Measurements from ENCODE around the gene DZIP1.
"Not testable (repeated sequence)": the region's sequence is repeated elsewhere in the genome, so short reads cannot be mapped to it uniquely, and the experiment has no call there.

The DZIP1 gene

GRCh38 chr13:95644601-95645052 is at the start of gene DZIP1:
Gene DZIP1, minus strand, starts transcription at chr13:95644706. Its CDS starts 2,677 bp downstream, at chr13:95642029.
- TF ChIP-seq ZFX (IDR thresholded peaks at IDR 0.05) (no peak), CTCF (conservative IDR thresholded peaks at IDR 0.05) (no peak)
- H3K27ac ChIP-seq, result peak within 1 kb of the TSS; percentile 23; the same call in 1 of the 2 replicates

DNA sequence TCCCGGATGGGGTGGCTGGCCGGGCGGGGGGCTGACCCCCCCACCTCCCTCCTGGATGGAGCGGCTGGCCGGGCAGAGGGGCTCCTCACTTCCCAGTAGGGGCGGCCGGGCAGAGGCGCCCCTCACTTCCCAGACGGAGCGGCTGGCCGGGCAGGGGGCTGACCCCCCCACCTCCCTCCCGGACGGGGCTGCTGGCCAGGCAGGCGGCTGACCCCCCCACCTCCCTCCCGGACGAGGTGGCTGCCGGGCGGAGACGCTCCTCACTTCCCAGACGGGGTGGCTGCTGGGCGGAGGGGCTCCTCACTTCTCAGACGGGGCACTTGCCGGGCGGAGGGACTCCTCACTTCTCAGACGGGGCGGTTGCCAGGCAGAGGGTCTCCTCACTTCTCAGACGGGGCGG is 46.5 kb upstream of the DZIP1 start:
- not testable (repeated sequence) for H3K27ac ChIP-seq

- no peak for TF ChIP-seq CTCF (conservative IDR thresholded peaks at IDR 0.05)
- no peak for TF ChIP-seq ZFX (IDR thresholded peaks at IDR 0.05)
- H3K27ac ChIP-seq, result no peak overlapping the region
These were observed 45.0 kb upstream of the DZIP1 start for GRCh38 chr13:95689582-95689926.

GRCh38 chr13:95684960-95685359 is 40.5 kb upstream of the DZIP1 start:
- H3K27ac ChIP-seq, result not testable (repeated sequence)

GRCh38 chr13:95684418-95684817 is 39.9 kb upstream of the DZIP1 start:
- no peak for TF ChIP-seq CTCF (conservative IDR thresholded peaks at IDR 0.05)
- TF ChIP-seq ZFX (IDR thresholded peaks at IDR 0.05), result no peak
- H3K27ac ChIP-seq, result no peak overlapping the region

DNA sequence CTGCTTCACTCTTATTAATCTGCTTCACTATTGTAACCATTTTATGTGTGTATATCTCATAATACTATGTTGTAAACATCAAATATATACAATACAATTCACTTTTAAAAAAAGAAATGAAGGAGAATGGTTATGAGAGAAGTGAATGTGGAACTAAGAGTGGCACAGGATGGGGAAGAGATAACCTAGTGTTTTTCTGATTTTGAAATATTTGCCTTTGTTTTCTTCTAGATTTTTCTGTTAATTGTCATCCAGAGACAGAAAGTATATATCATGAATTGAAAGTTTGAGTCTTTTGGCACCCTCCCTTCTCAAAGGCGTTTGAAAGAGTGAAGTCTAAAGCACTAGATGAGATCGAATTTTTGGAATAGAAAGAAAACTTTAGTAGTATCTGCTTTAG is 35.2 kb upstream of the DZIP1 start:
- no peak overlapping the region for H3K27ac ChIP-seq
- no peak for TF ChIP-seq ZFX (IDR thresholded peaks at IDR 0.05)
- TF ChIP-seq CTCF (conservative IDR thresholded peaks at IDR 0.05), result no peak

GRCh38 chr13:95678967-95679366 is 34.5 kb upstream of the DZIP1 start:
- no peak overlapping the region for H3K27ac ChIP-seq
- no peak for TF ChIP-seq CTCF (conservative IDR thresholded peaks at IDR 0.05)
- TF ChIP-seq ZFX (IDR thresholded peaks at IDR 0.05), result no peak

GRCh38 chr13:95677564-95678266 is 33.2 kb upstream of the DZIP1 start:
- H3K27ac ChIP-seq, result peak overlapping the region; percentile 94
- TF ChIP-seq ZFX (IDR thresholded peaks at IDR 0.05) (no peak), CTCF (conservative IDR thresholded peaks at IDR 0.05) (no peak)

All from C4-2B (cell line).